ENCODE results near the gene TARDBP.
"Not testable (repeated sequence)": the region's sequence is repeated elsewhere in the genome, so short reads cannot be mapped to it uniquely, and the experiment has no call there.

The TARDBP gene

GRCh38 chr1:11030865-11031264, 18.4 kb downstream of the TARDBP start:
- no peak overlapping the region for H3K9ac ChIP-seq (ENCODE audit: low read length)
- TF ChIP-seq EZH2 (IDR thresholded peaks at IDR 0.05; ENCODE audit: borderline replicate concordance, low read length): no peak
- TF ChIP-seq, protein P1, sequence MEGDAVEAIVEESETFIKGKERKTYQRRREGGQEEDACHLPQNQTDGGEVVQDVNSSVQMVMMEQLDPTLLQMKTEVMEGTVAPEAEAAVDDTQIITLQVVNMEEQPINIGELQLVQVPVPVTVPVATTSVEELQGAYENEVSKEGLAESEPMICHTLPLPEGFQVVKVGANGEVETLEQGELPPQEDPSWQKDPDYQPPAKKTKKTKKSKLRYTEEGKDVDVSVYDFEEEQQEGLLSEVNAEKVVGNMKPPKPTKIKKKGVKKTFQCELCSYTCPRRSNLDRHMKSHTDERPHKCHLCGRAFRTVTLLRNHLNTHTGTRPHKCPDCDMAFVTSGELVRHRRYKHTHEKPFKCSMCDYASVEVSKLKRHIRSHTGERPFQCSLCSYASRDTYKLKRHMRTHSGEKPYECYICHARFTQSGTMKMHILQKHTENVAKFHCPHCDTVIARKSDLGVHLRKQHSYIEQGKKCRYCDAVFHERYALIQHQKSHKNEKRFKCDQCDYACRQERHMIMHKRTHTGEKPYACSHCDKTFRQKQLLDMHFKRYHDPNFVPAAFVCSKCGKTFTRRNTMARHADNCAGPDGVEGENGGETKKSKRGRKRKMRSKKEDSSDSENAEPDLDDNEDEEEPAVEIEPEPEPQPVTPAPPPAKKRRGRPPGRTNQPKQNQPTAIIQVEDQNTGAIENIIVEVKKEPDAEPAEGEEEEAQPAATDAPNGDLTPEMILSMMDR (IDR thresholded peaks at IDR 0.05; ENCODE audit: low read length): no peak
- H3K4me1 ChIP-seq (ENCODE audit: insufficient read depth, low read length, severe bottlenecking): no peaks in the 10 kb centered on the region
- no peaks in the 10 kb centered on the region for H3K27me3 ChIP-seq (ENCODE audit: insufficient read depth, low read length)
- H3F3A ChIP-seq (ENCODE audit: insufficient read depth, low read length): no peaks in the 10 kb centered on the region
- no peak overlapping the region for H3K4me3 ChIP-seq (ENCODE audit: low read depth, low read length, poor library complexity, severe bottlenecking)
- H3K79me2 ChIP-seq (ENCODE audit: insufficient read depth, low read length): no peaks in the 10 kb centered on the region
- no peaks in the 10 kb centered on the region for H3K9me3 ChIP-seq (ENCODE audit: low read length)
- H2AFZ ChIP-seq (ENCODE audit: low read length): no peak overlapping the region
- H3K9me2 ChIP-seq (ENCODE audit: low read depth, low read length): no peaks in the 10 kb centered on the region
- H3K4me2 ChIP-seq (ENCODE audit: low read length): no peak overlapping the region
- H3K36me3 ChIP-seq (ENCODE audit: insufficient read depth, low read length): peaks cover 31% of the 10 kb centered on the region
- no peaks in the 10 kb centered on the region for H4K20me1 ChIP-seq (ENCODE audit: insufficient read depth, low read length)
- H3K27ac ChIP-seq (ENCODE audit: low read depth, low read length, poor library complexity, severe bottlenecking): no peak overlapping the region

DNA sequence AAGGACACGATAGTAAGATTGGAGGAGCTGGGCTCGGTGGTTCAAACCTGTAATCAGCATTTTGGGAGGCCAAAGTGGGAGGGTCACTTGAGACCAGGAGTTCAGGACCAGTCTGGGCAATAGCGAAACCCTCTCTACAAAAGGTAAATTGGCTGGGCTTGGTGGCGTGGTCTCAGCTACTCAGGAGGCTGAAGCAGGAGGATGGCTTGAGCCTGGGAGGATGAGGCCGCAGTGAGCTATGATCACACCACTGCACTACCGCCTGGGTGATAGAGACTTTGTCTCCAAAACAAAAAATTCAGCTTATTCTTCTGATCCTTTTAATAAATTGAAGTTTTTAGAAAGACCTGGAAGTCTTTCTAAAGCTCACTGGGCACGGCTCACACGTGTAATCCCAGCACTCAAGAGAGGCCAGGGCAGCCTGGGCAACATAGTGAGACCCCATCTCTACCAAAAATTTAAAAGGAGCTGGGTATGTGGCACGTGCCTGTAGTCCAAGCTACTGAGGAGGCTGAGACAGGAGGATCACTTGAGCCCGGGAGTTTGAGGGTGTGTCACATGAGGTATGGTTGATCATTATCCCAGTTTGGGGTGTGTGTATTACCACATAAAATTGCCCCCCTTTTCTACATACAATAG, 19.3 kb downstream of the TARDBP start:
- H3K9ac ChIP-seq (ENCODE audit: low read length): no peak overlapping the region
- no peak overlapping the region for H3K27ac ChIP-seq (ENCODE audit: low read depth, low read length, poor library complexity, severe bottlenecking)
- H2AFZ ChIP-seq (ENCODE audit: low read length): no peak overlapping the region
- no peaks in the 10 kb centered on the region for H3K79me2 ChIP-seq (ENCODE audit: insufficient read depth, low read length)
- H4K20me1 ChIP-seq (ENCODE audit: insufficient read depth, low read length): no peaks in the 10 kb centered on the region
- peaks cover 22% of the 10 kb centered on the region for H3K36me3 ChIP-seq (ENCODE audit: insufficient read depth, low read length)
- no peaks in the 10 kb centered on the region for H3K27me3 ChIP-seq (ENCODE audit: insufficient read depth, low read length)
- no peak overlapping the region for H3K4me2 ChIP-seq (ENCODE audit: low read length)
- H3K4me1 ChIP-seq (ENCODE audit: insufficient read depth, low read length, severe bottlenecking): no peaks in the 10 kb centered on the region
- no peaks in the 10 kb centered on the region for H3K9me2 ChIP-seq (ENCODE audit: low read depth, low read length)
- H3F3A ChIP-seq (ENCODE audit: insufficient read depth, low read length): no peaks in the 10 kb centered on the region
- H3K4me3 ChIP-seq (ENCODE audit: low read depth, low read length, poor library complexity, severe bottlenecking): no peak overlapping the region
- no peak for TF ChIP-seq EZH2 (IDR thresholded peaks at IDR 0.05; ENCODE audit: borderline replicate concordance, low read length)
- TF ChIP-seq, protein P1 (IDR thresholded peaks at IDR 0.05; ENCODE audit: low read length): no peak
- no peaks in the 10 kb centered on the region for H3K9me3 ChIP-seq (ENCODE audit: low read length)

- not testable (repeated sequence) for H3K9ac ChIP-seq (ENCODE audit: low read length); H3K27me3 ChIP-seq (ENCODE audit: insufficient read depth, low read length); H3K9me2 ChIP-seq (ENCODE audit: low read depth, low read length); H3K4me1 ChIP-seq (ENCODE audit: insufficient read depth, low read length, severe bottlenecking); H4K20me1 ChIP-seq (ENCODE audit: insufficient read depth, low read length); H2AFZ ChIP-seq (ENCODE audit: low read length); H3K36me3 ChIP-seq (ENCODE audit: insufficient read depth, low read length); H3K9me3 ChIP-seq (ENCODE audit: low read length); H3F3A ChIP-seq (ENCODE audit: insufficient read depth, low read length); H3K27ac ChIP-seq (ENCODE audit: low read depth, low read length, poor library complexity, severe bottlenecking); H3K4me3 ChIP-seq (ENCODE audit: low read depth, low read length, poor library complexity, severe bottlenecking); H3K79me2 ChIP-seq (ENCODE audit: insufficient read depth, low read length); H3K4me2 ChIP-seq (ENCODE audit: low read length)
Measured at GRCh38 chr1:11037019-11037739, 24.7 kb downstream of the TARDBP start.

Measured in OCI-LY1 (cell line).